Activated naive CD8-positive, alpha-beta T cell treated with anti-CD3 and anti-CD28 coated beads, Interleukin-2, amount 50 U/mL, for 24 hours (primary cell): Measurements from ENCODE around the gene C15orf39.
A peak's percentile ranks its signal among the peaks of the same experiment; 100 is the strongest.
"Not testable (repeated sequence)": the region's sequence is repeated elsewhere in the genome, so short reads cannot be mapped to it uniquely, and the experiment has no call there.

Source experiments
- ATAC-seq: fragments of 150-1000 bp; cut with Tn5 transposase; one replicate; pipeline ENCODE4 v1.10.0; 2021
- DNase-seq: peaks from one replicate; pipeline ENCODE4 v3.0.0; 2021
- H3K27ac Mint-ChIP-seq: one replicate; pipeline ENCODE4 v1.8.0; 2021; ENCODE audit warnings: mild to moderate bottlenecking, mixed read lengths
- H3K27me3 Mint-ChIP-seq: one replicate; pipeline ENCODE4 v1.8.0; 2021; ENCODE audit warnings: mixed read lengths
- H3K36me3 Mint-ChIP-seq: one replicate; pipeline ENCODE4 v1.8.0; 2021; ENCODE audit warnings: low read depth, mixed read lengths
- H3K4me1 Mint-ChIP-seq: one replicate; pipeline ENCODE4 v1.8.0; 2021; ENCODE audit warnings: mixed read lengths
- H3K4me3 Mint-ChIP-seq: one replicate; pipeline ENCODE4 v1.8.0; 2021; ENCODE audit warnings: mild to moderate bottlenecking, moderate library complexity, mixed read lengths
- H3K9me3 Mint-ChIP-seq: one replicate; pipeline ENCODE4 v1.8.0; 2021; ENCODE audit warnings: mixed read lengths

The C15orf39 gene

DNA sequence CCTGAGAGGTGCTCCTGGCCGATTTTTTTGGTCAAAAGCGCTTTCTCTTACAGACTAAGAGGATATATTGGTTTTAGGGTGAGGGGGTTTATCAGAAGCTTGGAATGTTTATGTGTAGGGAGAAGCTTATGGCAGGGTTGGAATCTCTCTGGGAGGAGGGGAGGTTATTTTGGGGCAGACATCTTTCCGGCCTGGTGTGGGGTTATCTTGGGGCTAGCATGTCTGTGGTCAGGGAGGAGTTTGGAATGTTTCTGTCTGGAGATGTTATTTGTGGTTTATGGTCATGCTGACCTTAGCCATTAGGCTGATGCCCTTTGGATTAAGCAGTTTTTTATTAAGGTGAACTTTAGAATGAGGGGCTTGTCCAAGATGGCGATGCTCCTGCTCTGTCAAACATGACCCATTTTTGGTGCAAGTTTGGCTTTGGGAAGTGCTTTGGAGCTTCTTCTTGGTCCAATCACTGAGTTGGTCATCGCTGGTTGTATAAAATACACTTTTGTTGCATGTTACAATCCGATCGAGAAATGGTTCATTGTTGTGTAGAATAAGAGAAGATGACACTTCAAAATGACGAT, 35.1 kb upstream of the C15orf39 start:
- not testable (repeated sequence) for ATAC-seq, DNase-seq, H3K9me3 Mint-ChIP-seq, H3K4me3 Mint-ChIP-seq, H3K36me3 Mint-ChIP-seq, H3K27me3 Mint-ChIP-seq
- H3K27ac Mint-ChIP-seq = peak overlapping the region; percentile 54
- peaks cover 39% of the 10 kb centered on the region for H3K4me1 Mint-ChIP-seq

GRCh38 chr15:75167588-75168350, 33.9 kb upstream of the C15orf39 start:
- H3K27me3 Mint-ChIP-seq = no peaks in the 10 kb centered on the region
- H3K27ac Mint-ChIP-seq = no peak overlapping the region
- peaks cover 51% of the 10 kb centered on the region for H3K4me1 Mint-ChIP-seq

DNA sequence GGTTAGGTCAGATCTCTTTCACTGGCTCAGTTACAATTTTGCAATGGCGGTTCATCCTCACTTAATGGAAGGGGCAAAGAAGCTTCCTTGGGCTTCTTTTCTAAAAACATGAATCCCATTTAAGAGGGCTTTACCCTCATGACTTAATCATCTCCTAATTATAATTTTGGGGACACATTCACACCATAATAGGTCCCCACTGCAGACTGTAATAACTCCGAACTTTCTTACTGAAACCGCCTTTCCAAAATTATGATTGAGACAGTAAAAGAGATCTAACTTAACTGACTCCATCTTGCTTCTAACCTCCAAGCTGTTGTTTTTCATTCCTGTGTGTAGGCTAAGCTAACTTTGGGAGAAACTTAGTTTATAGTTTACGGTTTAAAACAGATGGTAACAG, 33.3 kb upstream of the C15orf39 start:
- Mint-ChIP-seq H3K4me3 (no peak overlapping the region), H3K27me3 (no peaks in the 10 kb centered on the region), H3K27ac (no peak overlapping the region), H3K36me3 (peaks cover 2% of the 10 kb centered on the region), H3K9me3 (no peaks in the 10 kb centered on the region), H3K4me1 (peaks cover 57% of the 10 kb centered on the region)
- DNase-seq = no peak
- no peak for ATAC-seq

More at GRCh38 chr15:75167588-75168350, 33.9 kb upstream of the C15orf39 start:
- peaks cover 2% of the 10 kb centered on the region for H3K36me3 Mint-ChIP-seq
- DNase-seq (peak; percentile 35), ATAC-seq (no peak)
- no peaks in the 10 kb centered on the region for H3K9me3 Mint-ChIP-seq
- H3K4me3 Mint-ChIP-seq = no peak overlapping the region

GRCh38 chr15:75170203-75170602, 31.5 kb upstream of the C15orf39 start:
- H3K9me3 Mint-ChIP-seq = no peaks in the 10 kb centered on the region
- ATAC-seq = no peak
- H3K4me1 Mint-ChIP-seq = peaks cover 57% of the 10 kb centered on the region
- DNase-seq = no peak
- H3K4me3 Mint-ChIP-seq = no peak overlapping the region
- no peaks in the 10 kb centered on the region for H3K27me3 Mint-ChIP-seq
- no peak overlapping the region for H3K27ac Mint-ChIP-seq
- peaks cover 2% of the 10 kb centered on the region for H3K36me3 Mint-ChIP-seq

- peak overlapping the region; percentile 63 for H3K27ac Mint-ChIP-seq
- H3K27me3 Mint-ChIP-seq = no peaks in the 10 kb centered on the region
- no peaks in the 10 kb centered on the region for H3K9me3 Mint-ChIP-seq
- peaks cover 57% of the 10 kb centered on the region for H3K4me1 Mint-ChIP-seq
- H3K4me3 Mint-ChIP-seq = peak overlapping the region; percentile 53
- DNase-seq = no peak
- ATAC-seq = no peak
- H3K36me3 Mint-ChIP-seq = peaks cover 2% of the 10 kb centered on the region
These were observed 30.9 kb upstream of the C15orf39 start for GRCh38 chr15:75170711-75171341.

GRCh38 chr15:75171408-75171807, 30.3 kb upstream of the C15orf39 start:
- peak; percentile 87 for ATAC-seq
- peak; percentile 61 for DNase-seq
- peaks cover 2% of the 10 kb centered on the region for H3K36me3 Mint-ChIP-seq
- H3K9me3 Mint-ChIP-seq = no peaks in the 10 kb centered on the region
- peaks cover under 1% of the 10 kb centered on the region for H3K27me3 Mint-ChIP-seq
- H3K27ac Mint-ChIP-seq = peak overlapping the region; percentile 63
- peak overlapping the region; percentile 53 for H3K4me3 Mint-ChIP-seq
- H3K4me1 Mint-ChIP-seq = peaks cover 57% of the 10 kb centered on the region

- DNase-seq (no peak), ATAC-seq (no peak)
- Mint-ChIP-seq H3K9me3 (no peaks in the 10 kb centered on the region), H3K4me1 (peaks cover 57% of the 10 kb centered on the region), H3K27me3 (peaks cover 10% of the 10 kb centered on the region), H3K36me3 (peaks cover 2% of the 10 kb centered on the region), H3K27ac (peak overlapping the region; percentile 55), H3K4me3 (no peak overlapping the region)
These were observed 29.3 kb upstream of the C15orf39 start for GRCh38 chr15:75172284-75172820.

GRCh38 chr15:75174102-75174501, 27.6 kb upstream of the C15orf39 start:
- no peak overlapping the region for H3K27ac Mint-ChIP-seq
- peaks cover 44% of the 10 kb centered on the region for H3K4me1 Mint-ChIP-seq
- peaks cover 22% of the 10 kb centered on the region for H3K27me3 Mint-ChIP-seq
- ATAC-seq = no peak
- H3K36me3 Mint-ChIP-seq = peaks cover 2% of the 10 kb centered on the region
- H3K4me3 Mint-ChIP-seq = no peak overlapping the region
- no peak for DNase-seq
- no peaks in the 10 kb centered on the region for H3K9me3 Mint-ChIP-seq

DNA sequence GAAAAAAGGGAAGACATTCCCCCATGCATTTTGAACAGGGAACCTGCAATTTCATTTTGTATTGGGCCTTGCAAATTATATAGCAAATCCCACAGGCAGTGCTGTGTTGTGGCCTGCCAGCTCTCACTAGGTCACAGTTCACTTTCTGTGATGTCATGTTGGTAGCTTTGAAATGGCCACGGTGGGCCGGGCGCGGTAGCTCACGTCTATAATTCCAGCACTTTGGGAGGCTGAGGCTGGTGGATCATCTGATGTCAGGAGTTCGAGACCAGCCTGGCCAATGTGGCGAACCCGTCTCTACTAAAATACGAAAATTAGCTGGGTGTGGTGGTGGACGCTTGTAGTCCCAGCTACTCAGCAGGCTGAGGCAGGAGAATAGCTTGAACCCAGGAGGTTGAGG, 27.0 kb upstream of the C15orf39 start:
- peaks cover 42% of the 10 kb centered on the region for H3K4me1 Mint-ChIP-seq
- peaks cover 2% of the 10 kb centered on the region for H3K36me3 Mint-ChIP-seq
- H3K27ac Mint-ChIP-seq = no peak overlapping the region
- DNase-seq (no peak), ATAC-seq (no peak)
- H3K4me3 Mint-ChIP-seq = no peak overlapping the region
- H3K27me3 Mint-ChIP-seq = peaks cover 28% of the 10 kb centered on the region
- H3K9me3 Mint-ChIP-seq = no peaks in the 10 kb centered on the region

DNA sequence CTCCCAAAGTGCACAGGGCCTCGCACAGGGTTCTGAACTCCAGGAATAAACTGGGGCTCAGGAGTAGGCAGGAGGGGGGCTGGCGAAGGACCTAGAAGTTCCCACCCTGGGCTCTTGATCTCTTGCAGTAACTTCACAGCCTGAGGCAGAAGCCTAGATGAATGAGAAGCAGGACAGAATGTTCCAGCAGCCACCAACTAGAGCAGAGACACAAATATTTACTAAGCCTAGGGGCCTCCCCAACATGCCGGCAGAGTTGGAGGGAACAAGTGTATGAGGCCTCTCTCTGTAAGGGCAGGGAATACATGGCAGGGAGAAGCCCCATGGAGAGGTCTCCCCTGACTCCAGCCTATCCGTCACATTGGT, 25.3 kb upstream of the C15orf39 start:
- no peak for DNase-seq
- no peaks in the 10 kb centered on the region for H3K9me3 Mint-ChIP-seq
- H3K27ac Mint-ChIP-seq = no peak overlapping the region
- H3K4me3 Mint-ChIP-seq = no peak overlapping the region
- H3K4me1 Mint-ChIP-seq = peaks cover 28% of the 10 kb centered on the region
- H3K36me3 Mint-ChIP-seq = peaks cover under 1% of the 10 kb centered on the region
- peaks cover 41% of the 10 kb centered on the region for H3K27me3 Mint-ChIP-seq
- ATAC-seq = no peak

GRCh38 chr15:75177360-75178071, 24.2 kb upstream of the C15orf39 start:
- ATAC-seq = peak; percentile 11
- Mint-ChIP-seq H3K27me3 (peaks cover 50% of the 10 kb centered on the region), H3K4me3 (no peak overlapping the region)

DNA sequence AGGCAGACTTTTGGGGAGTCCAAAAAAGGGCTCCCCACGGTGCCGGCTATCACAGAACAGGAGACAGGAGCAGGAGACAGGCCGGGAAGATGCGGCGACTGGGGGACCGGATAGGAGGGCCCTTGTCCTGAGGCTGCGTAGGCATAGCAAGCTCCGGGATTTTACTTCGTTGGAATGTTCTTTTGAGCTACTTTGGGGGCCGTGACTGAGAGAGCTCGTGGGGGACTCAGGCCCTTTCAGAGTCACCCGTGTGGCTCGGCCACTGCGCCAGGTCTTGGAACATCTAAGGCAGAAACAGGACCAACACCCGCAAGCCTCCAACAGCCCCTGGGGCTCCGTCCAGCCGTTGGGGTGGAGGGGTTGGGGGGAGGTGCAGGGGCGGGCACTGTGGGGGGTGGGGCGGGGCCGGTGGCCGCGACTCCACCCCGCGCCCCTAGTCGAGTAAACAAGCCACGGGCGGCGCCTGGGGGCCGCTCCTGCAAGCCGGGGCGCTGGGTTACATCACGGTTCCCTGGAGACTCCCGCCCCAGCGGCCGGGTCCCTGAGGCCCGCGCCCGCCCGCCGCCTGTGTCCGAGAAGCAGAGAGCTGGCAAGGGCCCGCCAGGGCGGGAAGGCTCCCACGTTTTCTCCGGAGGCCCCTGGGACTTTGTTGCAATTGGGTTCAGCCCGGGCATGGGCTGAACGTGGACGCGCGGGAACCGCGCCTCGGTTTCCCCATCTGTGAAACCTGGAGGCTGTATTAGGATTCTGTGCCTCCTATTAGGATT, 23.3 kb upstream of the C15orf39 start:
- Mint-ChIP-seq H3K4me3 (no peak overlapping the region), H3K27ac (no peak overlapping the region), H3K9me3 (no peaks in the 10 kb centered on the region), H3K4me1 (peaks cover 14% of the 10 kb centered on the region), H3K27me3 (peaks cover 53% of the 10 kb centered on the region), H3K36me3 (no peaks in the 10 kb centered on the region)
- ATAC-seq (no peak), DNase-seq (no peak)

More at GRCh38 chr15:75177360-75178071, 24.2 kb upstream of the C15orf39 start:
- Mint-ChIP-seq H3K4me1 (peaks cover 21% of the 10 kb centered on the region), H3K36me3 (no peaks in the 10 kb centered on the region), H3K27ac (no peak overlapping the region), H3K9me3 (no peaks in the 10 kb centered on the region)
- no peak for DNase-seq

DNA sequence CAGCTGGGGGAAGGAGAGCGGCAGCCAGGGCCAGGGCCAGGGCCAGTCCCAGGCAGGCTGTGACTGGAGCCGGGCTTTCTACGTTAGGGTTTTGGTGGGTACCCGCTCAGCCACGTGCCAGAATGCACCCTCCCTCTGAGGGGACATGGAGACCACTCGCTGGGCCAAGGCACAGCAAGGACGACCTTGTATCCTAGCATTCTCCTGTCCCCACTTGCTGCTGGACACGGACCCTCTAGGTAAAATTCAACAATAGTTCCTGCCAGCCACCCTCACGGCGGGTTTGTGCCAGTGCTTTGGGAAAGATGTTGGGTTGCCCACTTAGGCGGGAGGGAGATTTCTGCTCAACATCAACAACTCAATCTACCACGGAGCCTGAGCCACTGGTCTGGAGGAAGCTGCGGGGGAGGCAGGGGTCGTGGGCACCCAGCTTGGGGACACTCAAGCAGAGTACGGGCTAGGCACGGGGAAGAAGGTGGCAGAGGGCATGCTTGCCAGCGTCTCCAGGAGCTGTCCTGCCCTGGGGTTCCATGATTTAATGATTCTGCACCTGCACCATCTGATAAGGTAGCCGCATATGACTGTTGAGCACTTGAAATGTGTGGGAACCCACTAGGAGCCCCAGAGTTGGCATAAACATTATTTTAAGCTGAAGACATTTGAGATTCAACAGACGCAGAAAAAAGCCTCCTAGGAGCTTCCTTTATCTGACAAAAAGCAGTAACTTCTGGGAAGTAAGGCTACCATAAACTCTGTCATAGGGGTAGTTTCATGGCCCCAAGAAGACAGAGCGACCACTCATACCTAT, 22.5 kb upstream of the C15orf39 start:
- no peak for ATAC-seq
- DNase-seq = no peak
- H3K27ac Mint-ChIP-seq = no peak overlapping the region
- no peak overlapping the region for H3K4me3 Mint-ChIP-seq
- no peaks in the 10 kb centered on the region for H3K9me3 Mint-ChIP-seq
- no peaks in the 10 kb centered on the region for H3K36me3 Mint-ChIP-seq
- H3K4me1 Mint-ChIP-seq = peaks cover 12% of the 10 kb centered on the region
- peaks cover 53% of the 10 kb centered on the region for H3K27me3 Mint-ChIP-seq
